ENCODE data around the gene DDX1.

DDX1 gene

DNA sequence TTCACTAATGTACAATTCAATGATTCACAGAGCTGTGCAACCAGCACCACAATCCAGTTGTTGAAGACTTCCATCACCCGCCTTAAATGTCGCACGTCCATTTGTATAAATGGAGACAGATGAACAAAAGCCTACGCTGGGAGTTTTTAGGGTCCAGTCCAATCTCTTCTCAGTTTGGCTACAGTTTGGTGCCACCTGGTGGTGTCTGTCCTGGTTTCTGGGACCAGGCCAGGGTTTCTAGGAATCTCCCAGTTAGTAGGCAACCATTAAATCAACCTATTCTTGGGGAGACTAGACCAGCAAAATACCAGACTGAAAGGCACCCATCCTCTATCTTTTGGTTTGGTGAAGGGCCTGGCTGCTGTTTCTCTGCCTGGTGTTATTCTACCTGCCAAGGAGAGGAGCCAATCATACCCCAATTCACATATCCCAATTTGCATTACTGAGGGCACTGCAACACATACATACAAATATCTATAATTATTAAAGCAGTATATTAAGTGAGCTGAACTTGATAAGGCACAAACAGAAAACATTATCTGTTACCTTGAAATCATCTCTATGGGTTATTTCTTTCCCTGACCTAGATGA, 3.2 kb upstream of the DDX1 start:
- no peak for TF ChIP-seq POLR2AphosphoS5 (IDR thresholded peaks at IDR 0.05; ENCODE audit: low read depth, low read length)
- TF ChIP-seq, protein P1, sequence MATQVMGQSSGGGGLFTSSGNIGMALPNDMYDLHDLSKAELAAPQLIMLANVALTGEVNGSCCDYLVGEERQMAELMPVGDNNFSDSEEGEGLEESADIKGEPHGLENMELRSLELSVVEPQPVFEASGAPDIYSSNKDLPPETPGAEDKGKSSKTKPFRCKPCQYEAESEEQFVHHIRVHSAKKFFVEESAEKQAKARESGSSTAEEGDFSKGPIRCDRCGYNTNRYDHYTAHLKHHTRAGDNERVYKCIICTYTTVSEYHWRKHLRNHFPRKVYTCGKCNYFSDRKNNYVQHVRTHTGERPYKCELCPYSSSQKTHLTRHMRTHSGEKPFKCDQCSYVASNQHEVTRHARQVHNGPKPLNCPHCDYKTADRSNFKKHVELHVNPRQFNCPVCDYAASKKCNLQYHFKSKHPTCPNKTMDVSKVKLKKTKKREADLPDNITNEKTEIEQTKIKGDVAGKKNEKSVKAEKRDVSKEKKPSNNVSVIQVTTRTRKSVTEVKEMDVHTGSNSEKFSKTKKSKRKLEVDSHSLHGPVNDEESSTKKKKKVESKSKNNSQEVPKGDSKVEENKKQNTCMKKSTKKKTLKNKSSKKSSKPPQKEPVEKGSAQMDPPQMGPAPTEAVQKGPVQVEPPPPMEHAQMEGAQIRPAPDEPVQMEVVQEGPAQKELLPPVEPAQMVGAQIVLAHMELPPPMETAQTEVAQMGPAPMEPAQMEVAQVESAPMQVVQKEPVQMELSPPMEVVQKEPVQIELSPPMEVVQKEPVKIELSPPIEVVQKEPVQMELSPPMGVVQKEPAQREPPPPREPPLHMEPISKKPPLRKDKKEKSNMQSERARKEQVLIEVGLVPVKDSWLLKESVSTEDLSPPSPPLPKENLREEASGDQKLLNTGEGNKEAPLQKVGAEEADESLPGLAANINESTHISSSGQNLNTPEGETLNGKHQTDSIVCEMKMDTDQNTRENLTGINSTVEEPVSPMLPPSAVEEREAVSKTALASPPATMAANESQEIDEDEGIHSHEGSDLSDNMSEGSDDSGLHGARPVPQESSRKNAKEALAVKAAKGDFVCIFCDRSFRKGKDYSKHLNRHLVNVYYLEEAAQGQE (IDR thresholded peaks at IDR 0.05; ENCODE audit: insufficient read depth in 1 of 2, low read depth in 2 of 2, low read length in 2 of 2) = no peak
- TF ChIP-seq TAF1 (IDR thresholded peaks at IDR 0.05; ENCODE audit: borderline replicate concordance, insufficient read depth, low read length) = no peak
- TF ChIP-seq SIN3A (IDR thresholded peaks at IDR 0.05; ENCODE audit: borderline replicate concordance, insufficient read depth, low read length) = no peak
- no peak for TF ChIP-seq FOXP2 (optimal IDR thresholded peaks at IDR 0.05; ENCODE audit: borderline replicate concordance, extremely low read depth, extremely low read length, insufficient read depth)

DNA sequence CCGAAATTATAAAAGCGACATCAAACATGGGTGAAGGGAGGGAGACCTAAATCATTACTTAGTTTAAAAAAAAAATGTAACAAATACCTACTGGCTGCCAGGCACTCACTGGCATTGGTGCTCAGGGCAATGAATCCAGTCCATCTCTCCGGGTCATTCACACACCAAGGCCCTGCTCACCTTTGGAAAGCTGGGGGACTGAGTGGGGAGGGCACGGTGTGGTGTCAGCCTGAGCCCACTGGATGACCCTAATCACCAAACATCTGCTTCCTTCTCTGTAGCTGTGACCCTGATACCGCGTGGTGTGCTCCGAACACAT, 336 bp upstream of the DDX1 start:
- TF ChIP-seq TAF1 (IDR thresholded peaks at IDR 0.05; ENCODE audit: borderline replicate concordance, insufficient read depth, low read length) (no peak), FOXP2 (optimal IDR thresholded peaks at IDR 0.05; ENCODE audit: borderline replicate concordance, extremely low read depth, extremely low read length, insufficient read depth) (peak; percentile 34)

DNA sequence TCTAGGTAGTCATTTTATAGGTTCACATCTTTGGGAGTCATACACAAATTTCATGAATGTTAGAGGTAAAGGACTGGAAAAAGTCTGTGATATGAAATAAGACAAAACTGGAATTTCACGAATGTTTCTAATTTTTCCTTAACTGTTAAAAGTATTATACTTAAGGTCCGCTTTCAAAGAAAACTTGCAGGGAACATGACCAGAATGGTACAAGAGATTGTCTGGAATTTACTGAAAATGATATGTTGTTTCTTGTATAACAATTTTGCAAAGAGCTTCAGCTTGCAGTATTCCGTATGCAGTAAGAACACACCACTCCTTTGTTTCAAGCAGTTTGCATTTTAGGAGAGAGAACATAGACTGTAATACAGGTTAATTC, 1.6 kb downstream of the DDX1 start:
- TF ChIP-seq, protein P1 (IDR thresholded peaks at IDR 0.05; ENCODE audit: insufficient read depth in 1 of 2, low read depth in 2 of 2, low read length in 2 of 2) = no peak
- TF ChIP-seq POLR2AphosphoS5 (IDR thresholded peaks at IDR 0.05; ENCODE audit: low read depth, low read length) (no peak), FOXP2 (optimal IDR thresholded peaks at IDR 0.05; ENCODE audit: borderline replicate concordance, extremely low read depth, extremely low read length, insufficient read depth) (no peak), TAF1 (IDR thresholded peaks at IDR 0.05; ENCODE audit: borderline replicate concordance, insufficient read depth, low read length) (no peak), SIN3A (IDR thresholded peaks at IDR 0.05; ENCODE audit: borderline replicate concordance, insufficient read depth, low read length) (no peak)

DNA sequence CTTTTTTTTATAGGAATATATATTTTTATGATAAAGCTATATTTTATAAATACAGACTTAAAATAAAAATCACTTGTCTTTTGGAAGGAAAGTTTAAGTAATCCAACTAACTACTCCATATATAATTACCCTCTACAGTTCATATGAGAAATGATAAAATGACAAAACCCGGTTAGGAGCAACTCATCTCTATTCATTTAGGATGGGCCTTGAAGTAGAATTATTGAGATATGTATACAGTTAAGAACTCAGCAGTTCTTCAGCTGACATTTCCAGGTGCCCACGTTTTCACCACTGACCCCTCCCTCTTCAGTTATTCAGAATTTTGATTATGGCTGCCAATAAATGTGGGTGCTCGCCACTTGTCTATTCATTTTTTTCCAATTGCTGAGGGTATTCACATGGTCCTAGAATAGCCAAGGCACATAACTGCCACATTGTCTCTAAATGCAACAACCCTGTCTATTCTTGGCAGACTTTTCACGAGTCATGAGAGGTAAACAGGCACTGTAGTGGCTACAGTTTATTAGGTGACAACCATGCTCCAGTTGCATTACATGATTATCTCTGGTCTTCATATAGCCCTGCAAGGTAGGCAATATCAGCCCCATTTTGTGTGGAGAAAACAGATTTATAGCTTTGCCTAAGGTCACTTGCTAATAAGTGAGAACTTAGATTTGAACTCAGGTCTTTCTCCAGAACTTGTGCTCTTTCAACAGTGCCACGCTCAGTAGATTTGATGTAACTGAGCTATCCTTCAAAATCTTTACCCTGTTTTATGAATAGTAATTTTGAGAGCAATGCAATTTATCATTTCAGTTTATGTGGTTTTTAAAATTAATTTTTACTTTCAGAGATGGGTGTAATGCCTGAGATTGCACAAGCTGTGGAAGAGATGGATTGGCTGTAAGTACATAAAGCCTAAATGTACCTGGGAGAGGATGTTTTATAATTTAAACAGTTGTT, 2.9 kb downstream of the DDX1 start:
- TF ChIP-seq, protein P1 (IDR thresholded peaks at IDR 0.05; ENCODE audit: insufficient read depth in 1 of 2, low read depth in 2 of 2, low read length in 2 of 2) = no peak

DNA sequence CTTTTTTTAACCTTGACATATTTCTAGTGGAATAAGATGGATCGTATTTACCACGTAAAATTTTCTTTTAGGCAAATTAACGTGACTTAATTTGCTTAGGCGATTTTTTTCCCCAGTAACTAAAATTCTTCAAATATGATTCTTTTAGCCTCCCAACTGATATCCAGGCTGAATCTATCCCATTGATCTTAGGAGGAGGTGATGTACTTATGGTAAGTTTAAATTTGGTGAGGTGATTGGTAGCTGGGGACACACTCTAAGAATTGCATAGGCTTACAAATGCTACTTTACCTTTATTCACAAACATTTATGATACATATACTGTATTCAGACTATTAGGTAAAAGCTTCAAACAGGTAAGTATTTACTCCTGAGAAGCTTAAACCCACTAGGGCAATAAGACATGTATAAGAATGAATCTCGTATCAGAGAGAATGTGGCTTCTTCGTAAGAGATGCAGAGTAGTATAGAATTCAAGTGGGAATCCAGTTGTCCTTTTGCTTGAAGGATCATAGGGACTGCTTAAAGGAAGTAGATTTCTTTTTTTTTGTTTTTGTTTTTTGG, 3.8 kb downstream of the DDX1 start:
- TF ChIP-seq FOXP2 (optimal IDR thresholded peaks at IDR 0.05; ENCODE audit: borderline replicate concordance, extremely low read depth, extremely low read length, insufficient read depth) (no peak), POLR2AphosphoS5 (IDR thresholded peaks at IDR 0.05; ENCODE audit: low read depth, low read length) (no peak), TAF1 (IDR thresholded peaks at IDR 0.05; ENCODE audit: borderline replicate concordance, insufficient read depth, low read length) (no peak), SIN3A (IDR thresholded peaks at IDR 0.05; ENCODE audit: borderline replicate concordance, insufficient read depth, low read length) (no peak)

DNA sequence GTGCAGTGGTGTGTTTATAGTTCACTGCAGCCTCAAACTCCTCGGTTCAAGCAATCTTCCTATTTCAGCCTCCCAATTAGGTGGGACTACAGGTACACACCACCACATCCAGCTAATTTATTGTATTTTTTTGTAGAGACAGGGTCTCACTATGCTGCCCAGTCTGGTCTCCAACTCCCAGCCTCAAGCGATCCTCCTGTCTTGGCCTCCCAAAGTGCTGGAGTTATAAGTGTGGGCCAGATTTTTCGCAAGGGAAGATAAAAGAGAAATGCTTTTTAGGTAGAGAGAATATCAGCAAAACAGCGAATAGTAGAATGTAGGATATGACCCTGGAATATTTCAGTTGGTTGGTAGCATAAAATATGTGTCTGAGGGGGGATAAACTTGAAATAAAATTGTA, 4.3 kb downstream of the DDX1 start:
- TF ChIP-seq, protein P1 (IDR thresholded peaks at IDR 0.05; ENCODE audit: insufficient read depth in 1 of 2, low read depth in 2 of 2, low read length in 2 of 2) = no peak
- TF ChIP-seq TAF1 (IDR thresholded peaks at IDR 0.05; ENCODE audit: borderline replicate concordance, insufficient read depth, low read length) (no peak), FOXP2 (optimal IDR thresholded peaks at IDR 0.05; ENCODE audit: borderline replicate concordance, extremely low read depth, extremely low read length, insufficient read depth) (no peak), POLR2AphosphoS5 (IDR thresholded peaks at IDR 0.05; ENCODE audit: low read depth, low read length) (no peak), SIN3A (IDR thresholded peaks at IDR 0.05; ENCODE audit: borderline replicate concordance, insufficient read depth, low read length) (no peak)

All from PFSK-1 (cell line).